ENCODE results near the gene MME.

- TF ChIP-seq POLR2A (IDR thresholded peaks at IDR 0.05; ENCODE audit: low read depth, low read length) (no peak), CTCF (IDR thresholded peaks at IDR 0.05 in 2 of 3, conservative IDR thresholded peaks at IDR 0.05 in 1 of 3; ENCODE audit: control insufficient read depth in 2 of 3, extremely low read depth in 1 of 3, insufficient read depth in 1 of 3, low read depth in 3 of 3, low read length in 3 of 3) (no peak), E4F1 (IDR thresholded peaks at IDR 0.05; ENCODE audit: borderline replicate concordance, partially characterized antibody) (no peak), EZH2 (IDR thresholded peaks at IDR 0.05; ENCODE audit: borderline replicate concordance, control insufficient read depth, low read depth, low read length) (no peak), JUNB (IDR thresholded peaks at IDR 0.05) (no peak), ASH2L (IDR thresholded peaks at IDR 0.05; ENCODE audit: borderline replicate concordance, low read depth) (no peak), RFX5 (IDR thresholded peaks at IDR 0.05; ENCODE audit: low read depth, low read length) (no peak)
Observed at GRCh38 chr3:155070932-155071387, 9.2 kb upstream of the MME start.

All from GM12878 (cell line).